ENCODE data around the gene ADAM15.

ADAM15 gene

GRCh38 chr1:155075535-155075934, 24.4 kb downstream of the ADAM15 start:
- H3K27ac ChIP-seq (ENCODE audit: poor library complexity, severe bottlenecking): no peak overlapping the region
- no peak for ATAC-seq (ENCODE audit: low read depth)
- DNase-seq (ENCODE audit: low spot score): no peak
- no peak overlapping the region for H3K4me3 ChIP-seq (ENCODE audit: severe bottlenecking)
- H3K9me3 ChIP-seq (ENCODE audit: severe bottlenecking): no peaks in the 10 kb centered on the region
- H3K27me3 ChIP-seq (ENCODE audit: insufficient read depth, poor library complexity, severe bottlenecking): peaks cover 17% of the 10 kb centered on the region
- H3K36me3 ChIP-seq (ENCODE audit: low read depth): no peaks in the 10 kb centered on the region
- TF ChIP-seq CTCF (IDR thresholded peaks at IDR 0.05; ENCODE audit: poor library complexity, severe bottlenecking): no peak
- H3K4me1 ChIP-seq (ENCODE audit: insufficient read depth, poor library complexity, severe bottlenecking): no peaks in the 10 kb centered on the region

- peaks cover 25% of the 10 kb centered on the region for H3K27me3 ChIP-seq (ENCODE audit: insufficient read depth, poor library complexity, severe bottlenecking)
Observed at GRCh38 chr1:155076371-155076770, 25.3 kb downstream of the ADAM15 start.

GRCh38 chr1:155077346-155077745, 26.2 kb downstream of the ADAM15 start:
- Histone ChIP-seq H3K27ac (ENCODE audit: poor library complexity, severe bottlenecking) (no peak overlapping the region), H3K36me3 (ENCODE audit: low read depth) (no peaks in the 10 kb centered on the region), H3K4me3 (ENCODE audit: severe bottlenecking) (no peak overlapping the region), H3K4me1 (ENCODE audit: insufficient read depth, poor library complexity, severe bottlenecking) (no peaks in the 10 kb centered on the region), H3K27me3 (ENCODE audit: insufficient read depth, poor library complexity, severe bottlenecking) (peaks cover 33% of the 10 kb centered on the region), H3K9me3 (ENCODE audit: severe bottlenecking) (no peaks in the 10 kb centered on the region)
- no peak for DNase-seq (ENCODE audit: low spot score)
- TF ChIP-seq CTCF (IDR thresholded peaks at IDR 0.05; ENCODE audit: poor library complexity, severe bottlenecking): no peak
- no peak for ATAC-seq (ENCODE audit: low read depth)

More at GRCh38 chr1:155076371-155076770, 25.3 kb downstream of the ADAM15 start:
- Histone ChIP-seq H3K4me3 (ENCODE audit: severe bottlenecking) (no peak overlapping the region), H3K4me1 (ENCODE audit: insufficient read depth, poor library complexity, severe bottlenecking) (no peaks in the 10 kb centered on the region), H3K27ac (ENCODE audit: poor library complexity, severe bottlenecking) (no peak overlapping the region), H3K36me3 (ENCODE audit: low read depth) (no peaks in the 10 kb centered on the region), H3K9me3 (ENCODE audit: severe bottlenecking) (no peaks in the 10 kb centered on the region)
- DNase-seq (ENCODE audit: low spot score) (no peak), ATAC-seq (ENCODE audit: low read depth) (no peak)
- TF ChIP-seq CTCF (IDR thresholded peaks at IDR 0.05; ENCODE audit: poor library complexity, severe bottlenecking): no peak

- Histone ChIP-seq H3K36me3 (ENCODE audit: low read depth) (no peaks in the 10 kb centered on the region), H3K27ac (ENCODE audit: poor library complexity, severe bottlenecking) (no peak overlapping the region), H3K9me3 (ENCODE audit: severe bottlenecking) (no peaks in the 10 kb centered on the region), H3K4me3 (ENCODE audit: severe bottlenecking) (no peak overlapping the region), H3K27me3 (ENCODE audit: insufficient read depth, poor library complexity, severe bottlenecking) (peaks cover 36% of the 10 kb centered on the region), H3K4me1 (ENCODE audit: insufficient read depth, poor library complexity, severe bottlenecking) (peaks cover 4% of the 10 kb centered on the region)
- no peak for ATAC-seq (ENCODE audit: low read depth)
- no peak for TF ChIP-seq CTCF (IDR thresholded peaks at IDR 0.05; ENCODE audit: poor library complexity, severe bottlenecking)
- DNase-seq (ENCODE audit: low spot score): no peak
Observed at GRCh38 chr1:155077758-155078445, 26.8 kb downstream of the ADAM15 start.

GRCh38 chr1:155078469-155079209, 27.5 kb downstream of the ADAM15 start, which contains the start of gene EFNA3:
EFNA3 (plus strand) TSS chr1:155078837; CDS start chr1:155078942, 105 bp downstream.
- TF ChIP-seq CTCF (IDR thresholded peaks at IDR 0.05; ENCODE audit: poor library complexity, severe bottlenecking): no peak
- H3K9me3 ChIP-seq (ENCODE audit: severe bottlenecking): no peaks in the 10 kb centered on the region
- H3K4me3 ChIP-seq (ENCODE audit: severe bottlenecking): peak within 1 kb of the TSS; percentile 39
- ATAC-seq (ENCODE audit: low read depth) (peak; percentile 53), DNase-seq (ENCODE audit: low spot score) (no peak)
- H3K4me1 ChIP-seq (ENCODE audit: insufficient read depth, poor library complexity, severe bottlenecking): peaks cover 11% of the 10 kb centered on the region
- peaks cover 36% of the 10 kb centered on the region for H3K27me3 ChIP-seq (ENCODE audit: insufficient read depth, poor library complexity, severe bottlenecking)
- no peaks in the 10 kb centered on the region for H3K36me3 ChIP-seq (ENCODE audit: low read depth)
- H3K27ac ChIP-seq (ENCODE audit: poor library complexity, severe bottlenecking): no peak within 1 kb of the TSS
